ENCODE results near the gene APOA5. TPM values are rescaled to one million over a fixed set of nuclear protein-coding genes. Genes with fewer than 3 reads are reported as not detected.
"Not testable (repeated sequence)": the region's sequence is repeated elsewhere in the genome, so short reads cannot be mapped to it uniquely, and the experiment has no call there.

Gene APOA5
- total and polyA plus RNA-seq, 2 of the 13 experiments (the other 11 are each of a cell fraction or from before 2014, with no cell fraction given): 44.0 to 49.1 TPM

GRCh38 chr11:116762132-116762531, 29.5 kb downstream of the APOA5 start (continued):
- TF ChIP-seq BCL3 (CRISPR knock-in tag; IDR thresholded peaks at IDR 0.05): no peak
- TF ChIP-seq ZNF746 (CRISPR knock-in tag; IDR thresholded peaks at IDR 0.05): no peak
- TF ChIP-seq ZNF205 (CRISPR knock-in tag; IDR thresholded peaks at IDR 0.05): no peak
- no peak for TF ChIP-seq ELK4 (CRISPR knock-in tag; IDR thresholded peaks at IDR 0.05; ENCODE audit: borderline replicate concordance)
- TF ChIP-seq ZNF883 (CRISPR knock-in tag; IDR thresholded peaks at IDR 0.05; ENCODE audit: not compliant biosample characterization): no peak
- no peak for TF ChIP-seq ZNF775 (CRISPR knock-in tag; IDR thresholded peaks at IDR 0.05; ENCODE audit: borderline replicate concordance)
- no peak for TF ChIP-seq ZNF720 (CRISPR knock-in tag; IDR thresholded peaks at IDR 0.05)
- TF ChIP-seq GTF3A (CRISPR knock-in tag; conservative IDR thresholded peaks at IDR 0.05): no peak

- H3K4me3 ChIP-seq (replicated peaks in 1 of 3; ENCODE audit: insufficient read depth in 1 of 3, low read depth in 2 of 3, low read length in 3 of 3); H2AFZ ChIP-seq (ENCODE audit: low read length); H4K20me1 ChIP-seq (ENCODE audit: insufficient read depth, low read length); H3K79me2 ChIP-seq (ENCODE audit: insufficient read depth, low read length); H3K9me3 ChIP-seq (ENCODE audit: low read length); intact Hi-C loops (cut with micrococcal nuclease; ENCODE audit: unreplicated experiment); H3K27me3 ChIP-seq (ENCODE audit: control insufficient read depth in 1 of 2, insufficient read depth in 2 of 2, low read length in 2 of 2); BruUV-seq (replicated peaks); H3K4me2 ChIP-seq (ENCODE audit: low read depth, low read length); H3K4me1 ChIP-seq (ENCODE audit: insufficient read depth, low read length); in situ Hi-C loops (cut with HindIII; ENCODE audit: extremely low pct_ligation_motif_present, low pct_unique_long_range_greater_than_20kb); H3K9ac ChIP-seq (ENCODE audit: insufficient read depth, low read depth, low read length); FAIRE-seq; CTCF ChIA-PET (ENCODE audit: low intra/inter-chr PET ratio, low total read pairs); ATAC-seq; H3K27ac ChIP-seq (ENCODE audit: extremely low read length, insufficient read depth, low read length); DNase-seq (ENCODE audit: low spot score); POLR2A ChIA-PET: not testable (repeated sequence)
- peaks cover 17 to 88% of the 10 kb centered on the region in 2 experiments for H3K36me3 ChIP-seq (replicated peaks in 1 of 2; ENCODE audit: control insufficient read depth in 1 of 2, insufficient read depth in 2 of 2, low read length in 2 of 2)
- 93% methylated on average over 8 of the region's 8 CpGs for WGBS (ENCODE audit: low lambda C conversion rate)
Measured at GRCh38 chr11:116756044-116756443, 35.6 kb downstream of the APOA5 start.

Measured in HepG2 (cell line).